Peyer's patch (tissue), 4 donors: ENCODE measurements around the gene SH3BP1.

Experiments used
- POLR2A ChIP-seq, 2 donors: fragments of 450-650 bp; IDR thresholded peaks; one replicate each; pipeline ENCODE4 v1.5.1; 2017; ENCODE audit warnings: antibody characterized with exemption in 2 of 2, mild to moderate bottlenecking in 2 of 2, moderate library complexity in 2 of 2
- TF ChIP-seq, protein P1 (sequence below), 6 experiments: fragments of 450-650 bp in 4 of 6; fragments of 200-600 bp in 2 of 6; sonication (generic) in 1 of 6; IDR thresholded peaks; one replicate each; pipeline ENCODE4 v1.5.1; 2017 to 2019; ENCODE audit warnings: antibody characterized with exemption in 6 of 6, mild to moderate bottlenecking in 3 of 6, moderate library complexity in 1 of 6

DNA sequence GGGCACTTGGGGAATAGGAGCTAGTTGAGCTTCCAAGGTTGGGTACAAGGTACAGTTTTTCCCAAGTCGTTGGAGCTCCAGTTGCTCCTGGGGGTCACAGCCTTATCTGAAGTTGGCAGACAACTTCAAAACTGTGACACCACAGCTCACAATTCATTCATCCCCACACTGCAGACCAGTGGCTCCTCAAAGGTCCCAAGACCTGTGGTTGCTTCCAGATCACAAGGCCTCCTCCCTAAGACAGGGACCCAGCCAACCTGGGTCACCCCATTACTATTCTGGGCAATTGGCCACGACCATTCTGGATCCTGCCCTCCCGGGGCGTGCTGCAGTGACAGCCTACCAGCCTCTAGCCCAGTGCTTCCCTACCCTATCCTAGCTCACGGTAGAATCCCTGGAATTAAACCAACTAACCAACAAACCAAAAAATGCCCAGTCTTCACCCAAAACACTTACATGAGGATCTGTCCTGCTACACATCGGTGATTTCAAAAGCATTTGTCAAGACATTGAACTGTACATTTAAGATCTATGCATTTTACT lies 18.2 kb downstream of the SH3BP1 start:
- no peak for TF ChIP-seq POLR2A (IDR thresholded peaks at IDR 0.05)
- TF ChIP-seq, protein P1, sequence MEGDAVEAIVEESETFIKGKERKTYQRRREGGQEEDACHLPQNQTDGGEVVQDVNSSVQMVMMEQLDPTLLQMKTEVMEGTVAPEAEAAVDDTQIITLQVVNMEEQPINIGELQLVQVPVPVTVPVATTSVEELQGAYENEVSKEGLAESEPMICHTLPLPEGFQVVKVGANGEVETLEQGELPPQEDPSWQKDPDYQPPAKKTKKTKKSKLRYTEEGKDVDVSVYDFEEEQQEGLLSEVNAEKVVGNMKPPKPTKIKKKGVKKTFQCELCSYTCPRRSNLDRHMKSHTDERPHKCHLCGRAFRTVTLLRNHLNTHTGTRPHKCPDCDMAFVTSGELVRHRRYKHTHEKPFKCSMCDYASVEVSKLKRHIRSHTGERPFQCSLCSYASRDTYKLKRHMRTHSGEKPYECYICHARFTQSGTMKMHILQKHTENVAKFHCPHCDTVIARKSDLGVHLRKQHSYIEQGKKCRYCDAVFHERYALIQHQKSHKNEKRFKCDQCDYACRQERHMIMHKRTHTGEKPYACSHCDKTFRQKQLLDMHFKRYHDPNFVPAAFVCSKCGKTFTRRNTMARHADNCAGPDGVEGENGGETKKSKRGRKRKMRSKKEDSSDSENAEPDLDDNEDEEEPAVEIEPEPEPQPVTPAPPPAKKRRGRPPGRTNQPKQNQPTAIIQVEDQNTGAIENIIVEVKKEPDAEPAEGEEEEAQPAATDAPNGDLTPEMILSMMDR (IDR thresholded peaks at IDR 0.05) = no peak
